Natural killer cell (primary cell): ENCODE data around the gene MACROD2. TPM values are rescaled to one million over a fixed set of nuclear protein-coding genes. Genes with fewer than 3 reads are reported as not detected.

Source experiments
- ATAC-seq, 3 donors: fragments of 150-1000 bp in 2 of 3; fragments of 200-7000 bp in 1 of 3; cut with Tn5 transposase; 1 replicate in 1 of 3; 2 replicates in 2 of 3; pipeline ENCODE4 v1.10.0; 2021; ENCODE audit warnings: mild to moderate bottlenecking in 2 of 3, moderate library complexity in 2 of 3
- DNase-seq, 2 donors: peaks; one replicate each; pipeline versions ENCODE4 v3.0.0 to v3.0.0-alpha.2; 2013 to 2021; ENCODE audit warnings: mixed read lengths in 1 of 2
- H3K27ac ChIP-seq: one replicate; pipeline ENCODE4 v1.5.1; 2013; ENCODE audit warnings: mild to moderate bottlenecking, low read length
- H3K27me3 ChIP-seq: one replicate; pipeline ENCODE4 v1.6.1; 2013; ENCODE audit warnings: low read length; ENCODE audit not compliant: control insufficient read depth, insufficient read depth
- H3K36me3 ChIP-seq: one replicate; pipeline ENCODE4 v1.6.1; 2013; ENCODE audit warnings: low read length; ENCODE audit not compliant: control insufficient read depth, insufficient read depth
- H3K4me1 ChIP-seq: one replicate; pipeline ENCODE4 v1.6.1; 2013; ENCODE audit warnings: low read length; ENCODE audit not compliant: control insufficient read depth, insufficient read depth
- H3K4me3 ChIP-seq: one replicate; pipeline ENCODE4 v1.5.1; 2013; ENCODE audit warnings: low read length
- H3K9me3 ChIP-seq: one replicate; pipeline ENCODE4 v1.6.1; 2013; ENCODE audit warnings: low read length; ENCODE audit not compliant: control insufficient read depth, insufficient read depth
- H3K27ac Mint-ChIP-seq, 2 donors: one replicate each; pipeline ENCODE4 v1.8.0; 2022; ENCODE audit warnings: mild to moderate bottlenecking in 2 of 2, mixed read lengths in 2 of 2, moderate library complexity in 1 of 2
- H3K27me3 Mint-ChIP-seq, 2 donors: one replicate each; pipeline ENCODE4 v1.8.0; 2022; ENCODE audit warnings: low read depth in 2 of 2, mixed read lengths in 2 of 2
- H3K36me3 Mint-ChIP-seq: one replicate; pipeline ENCODE4 v1.8.0; 2022; ENCODE audit warnings: mixed read lengths
- H3K4me1 Mint-ChIP-seq, 2 donors: one replicate each; pipeline ENCODE4 v1.8.0; 2022; ENCODE audit warnings: mixed read lengths in 2 of 2
- H3K4me3 Mint-ChIP-seq: one replicate; pipeline ENCODE4 v1.8.0; 2022; ENCODE audit warnings: mild to moderate bottlenecking, moderate library complexity, mixed read lengths
- H3K9me3 Mint-ChIP-seq, 2 donors: one replicate each; pipeline ENCODE4 v1.8.0; 2022; ENCODE audit warnings: mixed read lengths in 2 of 2
- CTCF ChIP-seq: fragments of 200-600 bp; IDR thresholded peaks from one replicate; pipeline ENCODE4 v1.8.0; 2022; ENCODE audit warnings: antibody characterized with exemption
- WGBS: methylation state at CpG from one replicate; pipeline ENCODE4 v1.1.7; 2013; ENCODE audit warnings: missing lambda C conversion rate; ENCODE audit not compliant: insufficient coverage; 5-methylcytosine and 5-hydroxymethylcytosine counted together
- intact Hi-C: fragments of 100-400 bp; cut with micrococcal nuclease; formaldehyde crosslinking; loops from one replicate; pipeline ENCODE4 v1.14.2; 2022
- total RNA-seq, 4 donors: library from RNA; stranded (reverse); fragments of 120-200 nt in 1 of 4; gene quantifications; one replicate each; pipeline versions ENCODE4 v1.2.3 to v1.2.4, GENCODE V29; 2013 to 2022

The MACROD2 gene
- total RNA-seq, 3 donors from 2014 or later (not counting 1 experiment from before 2014, with no cell fraction given) = 0.19 to 0.88 TPM; not detected in 1

- H3K27ac ChIP-seq = no peak overlapping the region
- H3K27me3 ChIP-seq = no peaks in the 10 kb centered on the region
- Mint-ChIP-seq H3K36me3 (no peaks in the 10 kb centered on the region), H3K27ac (no peak overlapping the region), H3K9me3 (peaks cover 9 to 11% of the 10 kb centered on the region in 2 donors), H3K4me1 (no peaks in the 10 kb centered on the region), H3K4me3 (no peak overlapping the region), H3K27me3 (no peaks in the 10 kb centered on the region)
- no peak for TF ChIP-seq CTCF
- H3K4me3 ChIP-seq = no peak overlapping the region
- no peaks in the 10 kb centered on the region for H3K36me3 ChIP-seq
- ATAC-seq = no peak
- 68% methylated on average over 3 of the region's 6 CpGs for WGBS
- H3K9me3 ChIP-seq = peaks cover 5% of the 10 kb centered on the region
- H3K4me1 ChIP-seq = no peaks in the 10 kb centered on the region
- intact Hi-C loops = no loop called here
- DNase-seq = no peak
These were observed 722.1 kb downstream of the MACROD2 start for GRCh38 chr20:14717134-14717999.

- no peak for DNase-seq
- H3K4me1 Mint-ChIP-seq = no peaks in the 10 kb centered on the region
- H3K36me3 ChIP-seq = no peaks in the 10 kb centered on the region
- peaks cover 8 to 10% of the 10 kb centered on the region in 2 donors for H3K9me3 Mint-ChIP-seq
- H3K27ac ChIP-seq = no peak overlapping the region
- ATAC-seq = no peak
- no peaks in the 10 kb centered on the region for H3K27me3 Mint-ChIP-seq
- no peaks in the 10 kb centered on the region for H3K9me3 ChIP-seq
- 27% methylated on average over 4 of the region's 4 CpGs for WGBS
- H3K36me3 Mint-ChIP-seq = no peaks in the 10 kb centered on the region
- no peak overlapping the region for H3K4me3 Mint-ChIP-seq
- H3K27ac Mint-ChIP-seq = no peak overlapping the region
- no peaks in the 10 kb centered on the region for H3K4me1 ChIP-seq
- intact Hi-C loops = no loop called here
- no peak for TF ChIP-seq CTCF
- H3K27me3 ChIP-seq = no peaks in the 10 kb centered on the region
- no peak overlapping the region for H3K4me3 ChIP-seq
These were observed 724.9 kb downstream of the MACROD2 start for GRCh38 chr20:14720251-14720650.

- Histone ChIP-seq H3K36me3 (no peaks in the 10 kb centered on the region), H3K27me3 (no peaks in the 10 kb centered on the region), H3K9me3 (no peaks in the 10 kb centered on the region), H3K4me3 (no peak overlapping the region), H3K27ac (no peak overlapping the region), H3K4me1 (no peaks in the 10 kb centered on the region)
- no peak for ATAC-seq
- Mint-ChIP-seq H3K4me3 (no peak overlapping the region), H3K27ac (no peak overlapping the region), H3K4me1 (no peaks in the 10 kb centered on the region), H3K36me3 (no peaks in the 10 kb centered on the region), H3K9me3 (peaks cover 8 to 11% of the 10 kb centered on the region in 2 donors), H3K27me3 (no peaks in the 10 kb centered on the region)
- TF ChIP-seq CTCF = no peak
- WGBS = 83% methylated on average over 1 of the region's 1 CpG
- intact Hi-C loops = no loop called here
- DNase-seq = no peak
These were observed 726.7 kb downstream of the MACROD2 start for GRCh38 chr20:14721926-14722452.
